IMR-90 (cell line): Measurements from ENCODE around the gene KAZN. TPM values are rescaled to one million over a fixed set of nuclear protein-coding genes. Genes with fewer than 3 reads are reported as not detected.
A peak's percentile ranks its signal among the peaks of the same experiment; 100 is the strongest.

Experiments used
- ATAC-seq: fragments of 200-7000 bp; cut with Tn5 transposase; 2 replicates; pipeline ENCODE4 v1.9.1; 2020; ENCODE audit warnings: low read depth, mild to moderate bottlenecking, moderate library complexity
- BruUV-seq: library from RNA; stranded (reverse); fragments of 400-500 nt; replicated peaks from 2 replicates; lab custom pipeline; 2021; lab: Mats Ljungman, UMichigan
- CTCF ChIA-PET: fragments of 300-600 bp; formaldehyde crosslinking; extraction: SDS; loops from one replicate; lab custom pipeline; 2021; ENCODE audit warnings: antibody characterized with exemption; lab: Yijun Ruan, JAX
- POLR2A ChIA-PET: fragments of 300-600 bp; sonication (Branson Sonifier 250); formaldehyde crosslinking; loops from one replicate; lab custom pipeline; 2022; ENCODE audit warnings: antibody characterized with exemption; ENCODE audit not compliant: unreplicated experiment; lab: Charles Lee
- DNase-seq: peaks from one replicate; pipeline ENCODE4 v3.0.0; 2013
- H2AFZ ChIP-seq: replicated peaks from 2 replicates; pipeline ENCODE3; 2013; ENCODE audit warnings: low read length, mild to moderate bottlenecking; ENCODE audit not compliant: poor library complexity
- H2AK5ac ChIP-seq: 2 replicates; pipeline ENCODE4 v1.6.1; 2013; ENCODE audit warnings: low read depth, low read length, inconsistent platforms
- H2AK9ac ChIP-seq: replicated peaks from 2 replicates; pipeline ENCODE3; 2013; ENCODE audit warnings: mild to moderate bottlenecking, low read depth, low read length, moderate library complexity; ENCODE audit not compliant: poor library complexity
- H2BK120ac ChIP-seq: 2 replicates; pipeline ENCODE4 v1.6.1; 2013; ENCODE audit warnings: low read depth, low read length, inconsistent platforms
- H2BK15ac ChIP-seq: 3 replicates; pipeline ENCODE4 v1.6.1; 2013; ENCODE audit warnings: low read depth, low read length, inconsistent platforms
- H2BK20ac ChIP-seq: 2 replicates; pipeline ENCODE4 v1.6.1; 2013; ENCODE audit warnings: low read depth, mild to moderate bottlenecking, inconsistent platforms, low read length, moderate library complexity
- H2BK5ac ChIP-seq: 2 replicates; pipeline ENCODE4 v1.6.1; 2013; ENCODE audit warnings: mild to moderate bottlenecking, low read depth, low read length, inconsistent platforms; ENCODE audit not compliant: poor library complexity, severe bottlenecking
- H3K14ac ChIP-seq: replicated peaks from 2 replicates; pipeline ENCODE4 v1.6.1; 2013; ENCODE audit warnings: low read depth, low read length, inconsistent platforms
- H3K18ac ChIP-seq: 2 replicates; pipeline ENCODE4 v1.6.1; 2013; ENCODE audit warnings: low read depth, low read length, control low read depth
- H3K23ac ChIP-seq: 2 replicates; pipeline ENCODE4 v1.6.1; 2013; ENCODE audit warnings: low read depth, low read length, inconsistent platforms
- H3K27ac ChIP-seq: 2 replicates; pipeline ENCODE4 v1.5.1; 2013; ENCODE audit warnings: mild to moderate bottlenecking, control low read depth, low read length; ENCODE audit not compliant: insufficient read depth
- H3K27me3 ChIP-seq: 2 replicates; pipeline ENCODE4 v1.6.1; 2013; ENCODE audit warnings: low read length; ENCODE audit not compliant: control insufficient read depth, insufficient read depth
- H3K36me3 ChIP-seq: 2 replicates; pipeline ENCODE4 v1.6.1; 2013; ENCODE audit warnings: low read length, mixed read lengths; ENCODE audit not compliant: control insufficient read depth, insufficient read depth
- H3K4ac ChIP-seq: 2 replicates; pipeline ENCODE4 v1.6.1; 2013; ENCODE audit warnings: low read depth, low read length, inconsistent platforms
- H3K4me1 ChIP-seq: 2 replicates; pipeline ENCODE4 v1.6.1; 2013; ENCODE audit warnings: low read length, mixed read lengths; ENCODE audit not compliant: control insufficient read depth, insufficient read depth
- H3K4me2 ChIP-seq: 2 replicates; pipeline ENCODE4 v1.6.1; 2013; ENCODE audit warnings: low read depth, mild to moderate bottlenecking, control low read depth, low read length, moderate library complexity
- H3K4me3 ChIP-seq: 2 replicates; pipeline ENCODE4 v1.5.1; 2013; ENCODE audit warnings: low read depth, mild to moderate bottlenecking, control low read depth, low read length, moderate library complexity; ENCODE audit not compliant: insufficient read depth
- H3K56ac ChIP-seq: 2 replicates; pipeline ENCODE4 v1.6.1; 2013; ENCODE audit warnings: low read length, inconsistent platforms; ENCODE audit not compliant: insufficient read depth; ENCODE audit errors: extremely low read depth
- H3K79me1 ChIP-seq, 2 experiments: 2 replicates each; pipeline ENCODE4 v1.6.1; 2013; ENCODE audit warnings: low read length in 2 of 2, inconsistent platforms in 1 of 2, low read depth in 1 of 2
- H3K9ac ChIP-seq: 2 replicates; pipeline ENCODE4 v1.6.1; 2013; ENCODE audit warnings: low read depth, low read length, control low read depth
- H3K9me1 ChIP-seq: 2 replicates; pipeline ENCODE4 v1.6.1; 2013; ENCODE audit warnings: low read length, inconsistent platforms; ENCODE audit not compliant: insufficient read depth
- H3K9me3 ChIP-seq: 2 replicates; pipeline ENCODE4 v1.6.1; 2013; ENCODE audit warnings: low read length; ENCODE audit not compliant: control insufficient read depth, insufficient read depth
- H4K20me1 ChIP-seq: 2 replicates; pipeline ENCODE4 v1.6.1; 2013; ENCODE audit warnings: low read length, inconsistent platforms; ENCODE audit not compliant: insufficient read depth
- H4K5ac ChIP-seq: 2 replicates; pipeline ENCODE4 v1.6.1; 2013; ENCODE audit warnings: mild to moderate bottlenecking, low read depth, low read length, control low read depth
- H4K8ac ChIP-seq, 2 experiments: 2 replicates each; pipeline ENCODE4 v1.6.1; 2013; ENCODE audit warnings: low read depth in 2 of 2, low read length in 2 of 2, control low read depth in 1 of 2, inconsistent platforms in 1 of 2
- H4K91ac ChIP-seq: 2 replicates; pipeline ENCODE4 v1.6.1; 2013; ENCODE audit warnings: low read depth, low read length, inconsistent platforms; ENCODE audit not compliant: insufficient read depth
- BHLHE40 ChIP-seq: fragments of 150-350 bp; IDR thresholded peaks from 2 replicates; pipeline ENCODE4 v1.6.1; 2016; ENCODE audit warnings: mild to moderate bottlenecking, low read depth, low read length
- CHD1 ChIP-seq: IDR thresholded peaks from 2 replicates; pipeline ENCODE4 v1.6.1; 2012; ENCODE audit warnings: low read depth, low read length, improper control_type of control experiment
- MXI1 ChIP-seq: IDR thresholded peaks from 2 replicates; pipeline ENCODE4 v1.6.1; 2012; ENCODE audit warnings: low read depth, mild to moderate bottlenecking, low read length, moderate library complexity, borderline replicate concordance
- NFE2L2 ChIP-seq: fragments of 150-350 bp; IDR thresholded peaks from 2 replicates; pipeline ENCODE4 v1.6.1; 2016; ENCODE audit warnings: low read depth, mild to moderate bottlenecking, low read length
- RFX5 ChIP-seq: IDR thresholded peaks from 2 replicates; pipeline ENCODE4 v1.8.0; 2012; ENCODE audit warnings: low read depth, mild to moderate bottlenecking, low read length, moderate library complexity
- SMC3 ChIP-seq: fragments of 150-350 bp; IDR thresholded peaks from 2 replicates; pipeline ENCODE4 v1.6.1; 2016; ENCODE audit warnings: low read depth, mild to moderate bottlenecking, antibody characterized with exemption, low read length, moderate library complexity
- USF2 ChIP-seq: fragments of 150-350 bp; IDR thresholded peaks from 2 replicates; pipeline ENCODE4 v1.6.1; 2017; ENCODE audit warnings: mild to moderate bottlenecking, antibody characterized with exemption, low read length, low read depth
- WGBS, 2 experiments: methylation state at CpG; one replicate each; pipeline versions ENCODE4 v1.1.5 to v1.1.7; 2013; ENCODE audit warnings: missing lambda C conversion rate in 2 of 2; ENCODE audit not compliant: insufficient read length in 1 of 2; ENCODE audit errors: extremely low coverage in 2 of 2; 5-methylcytosine and 5-hydroxymethylcytosine counted together
- dilution Hi-C: fragments of 300-500 bp; cut with HindIII; formaldehyde crosslinking; loops from one replicate; pipeline ENCODE4 v1.14.3; 2018; ENCODE audit warnings: low sequenced_read_pairs; ENCODE audit not compliant: unreplicated experiment
- in situ Hi-C: fragments of 300-500 bp; cut with MboI; formaldehyde crosslinking; loops from 3 replicates; pipeline ENCODE4 v1.14.3; 2019; ENCODE audit warnings: low sequenced_read_pairs, inconsistent platforms, mixed read lengths
- intact Hi-C: fragments of 100-400 bp; cut with micrococcal nuclease; formaldehyde crosslinking; loops from 2 replicates; pipeline ENCODE4 v1.10.0; 2022
- polyA plus RNA-seq, 3 experiments: library from polyadenylated mRNA; depleted of rRNA; stranded (reverse); fragments of >200 nt; gene quantifications; 2 replicates each; pipeline ENCODE4 v1.2.3, GENCODE V29; 2012; ENCODE audit warnings: low replicate concordance in 1 of 3
- total RNA-seq: library from RNA; depleted of rRNA; stranded (reverse); fragments of >200 nt; gene quantifications from 2 replicates; pipeline ENCODE4 v1.2.3, GENCODE V29; 2012
- TF ChIP-seq, protein P1 (sequence below): fragments of 150-350 bp; IDR thresholded peaks from 2 replicates; pipeline ENCODE4 v1.6.1; 2016; ENCODE audit warnings: low read depth, mild to moderate bottlenecking, low read length, moderate library complexity, borderline replicate concordance

The KAZN gene
- total and polyA plus RNA-seq, 2 of the 4 experiments (the other 2 are of a cell fraction), result 5.2 to 10.5 TPM

DNA sequence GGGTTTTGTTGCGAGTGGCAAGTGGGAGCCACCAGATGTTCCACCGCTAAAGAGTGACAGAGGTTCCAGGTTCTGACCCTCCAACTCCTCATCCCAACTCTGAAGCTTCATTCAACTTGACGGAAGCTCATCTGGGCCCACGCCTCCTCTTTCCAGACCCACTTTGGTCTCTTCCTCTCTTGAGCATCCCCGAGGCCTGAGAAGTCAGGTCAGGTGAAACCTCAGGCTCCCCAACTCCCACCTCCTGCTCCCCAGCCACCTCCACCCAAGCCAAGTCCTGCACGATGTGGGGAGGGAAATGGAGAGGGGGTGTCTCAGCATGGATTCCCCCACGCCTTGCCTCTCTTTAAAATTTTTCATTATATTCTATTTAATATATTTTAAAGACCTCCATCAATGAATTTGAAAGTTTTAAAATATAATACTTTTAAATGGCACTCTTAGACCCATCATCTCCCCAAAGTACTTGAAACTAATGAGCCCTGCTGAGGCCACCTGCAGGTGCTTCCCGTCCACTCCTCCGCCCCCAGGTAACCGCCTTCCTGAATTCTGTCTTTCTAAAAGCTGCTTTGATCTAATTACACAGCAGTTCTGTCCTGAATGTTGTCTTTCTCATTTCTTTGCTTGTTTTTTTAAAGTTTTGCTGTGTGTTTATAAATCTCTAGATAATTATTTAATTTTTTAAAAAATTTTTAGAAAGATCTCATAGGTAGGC, 238.1 kb downstream of the KAZN start:
- Histone ChIP-seq H3K14ac (no peak overlapping the region), H3K9ac (no peak overlapping the region), H3K23ac (no peak overlapping the region), H2BK20ac (peak overlapping the region; percentile 16; the same call in 1 of the 2 replicates), H4K5ac (peak overlapping the region; percentile 23; the same call in 1 of the 2 replicates), H3K56ac (no peak overlapping the region), H3K4me2 (no peak overlapping the region), H2AFZ (no peak overlapping the region), H2AK9ac (no peak overlapping the region), H3K18ac (peak overlapping the region; percentile 13; the same call in 1 of the 2 replicates), H4K20me1 (no peaks in the 10 kb centered on the region), H4K8ac (no peak overlapping the region; a peak in 1 of 4 replicates), H3K4me1 (peaks cover 5% of the 10 kb centered on the region; the same call in 1 of the 2 replicates), H3K9me1 (no peaks in the 10 kb centered on the region), H3K79me1 (no peaks in the 10 kb centered on the region), H3K27me3 (no peaks in the 10 kb centered on the region; the same call in 1 of the 2 replicates), H3K4me3 (no peak overlapping the region), H3K27ac (no peak overlapping the region), H3K4ac (peak overlapping the region; percentile 15; the same call in 1 of the 2 replicates), H2BK15ac (no peak overlapping the region; the same call in 2 of the 3 replicates), H3K36me3 (no peaks in the 10 kb centered on the region), H3K9me3 (peaks cover 5% of the 10 kb centered on the region; the same call in 1 of the 2 replicates), H2BK5ac (no peak overlapping the region), H2AK5ac (0 out of 2 replicates have a peak overlapping the region, but pooled peaks have one; percentile 62), H4K91ac (peak overlapping the region; percentile 36; the same call in 1 of the 2 replicates), H2BK120ac (0 out of 2 replicates have a peak overlapping the region, but pooled peaks have one; percentile 51)
- ATAC-seq (no peak), DNase-seq (no peak)
- POLR2A ChIA-PET, result no interaction called here
- WGBS, 2 experiments, result 70% methylated on average over 2 of the region's 10 CpGs; no CpG with 5 or more reads in 1 of the 2 experiments
- in situ Hi-C loops, result no loop called here
- TF ChIP-seq NFE2L2 (no peak), RFX5 (no peak), USF2 (no peak), BHLHE40 (no peak), MXI1 (no peak), CHD1 (no peak), SMC3 (no peak)
- TF ChIP-seq, protein P1, sequence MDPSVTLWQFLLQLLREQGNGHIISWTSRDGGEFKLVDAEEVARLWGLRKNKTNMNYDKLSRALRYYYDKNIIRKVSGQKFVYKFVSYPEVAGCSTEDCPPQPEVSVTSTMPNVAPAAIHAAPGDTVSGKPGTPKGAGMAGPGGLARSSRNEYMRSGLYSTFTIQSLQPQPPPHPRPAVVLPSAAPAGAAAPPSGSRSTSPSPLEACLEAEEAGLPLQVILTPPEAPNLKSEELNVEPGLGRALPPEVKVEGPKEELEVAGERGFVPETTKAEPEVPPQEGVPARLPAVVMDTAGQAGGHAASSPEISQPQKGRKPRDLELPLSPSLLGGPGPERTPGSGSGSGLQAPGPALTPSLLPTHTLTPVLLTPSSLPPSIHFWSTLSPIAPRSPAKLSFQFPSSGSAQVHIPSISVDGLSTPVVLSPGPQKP, result no peak
- no TSS peak for BruUV-seq
- intact Hi-C loops, result no loop called here
- CTCF ChIA-PET, result no interaction called here
- dilution Hi-C loops, result no loop called here
